OCI-LY7 (cell line): Measurements from ENCODE around the gene CDH23. TPM values are rescaled to one million over a fixed set of nuclear protein-coding genes. Genes with fewer than 3 reads are reported as not detected.

Experiments
- BruUV-seq: library from RNA; stranded (reverse); fragments of 400-500 nt; replicated peaks from 2 replicates; lab custom pipeline; 2021; lab: Mats Ljungman, UMichigan
- CTCF ChIA-PET: fragments of 300-600 bp; sonication (Branson Sonifier 250); formaldehyde crosslinking; loops from one replicate; lab custom pipeline; 2022; ENCODE audit warnings: antibody characterized with exemption; ENCODE audit not compliant: unreplicated experiment; lab: Charles Lee
- POLR2A ChIA-PET: fragments of 300-600 bp; sonication (Branson Sonifier 250); formaldehyde crosslinking; loops from one replicate; lab custom pipeline; 2022; ENCODE audit warnings: antibody characterized with exemption; lab: Charles Lee
- DNase-seq: peaks from one replicate; pipeline ENCODE4 v3.0.0-alpha.2; 2015; ENCODE audit warnings: low spot score
- H2AFZ ChIP-seq: fragments of 200-600 bp; sonication (generic), shearing (Covaris generic); 2 replicates; pipeline ENCODE4 v1.6.1; 2014; ENCODE audit warnings: mild to moderate bottlenecking, antibody characterized with exemption, low read length, moderate library complexity
- H3K27ac ChIP-seq: fragments of 200-600 bp; sonication (generic); 2 replicates; pipeline ENCODE4 v1.5.1; 2014; ENCODE audit warnings: mixed run types, low read depth, mild to moderate bottlenecking, moderate library complexity, low read length, inconsistent platforms; ENCODE audit not compliant: poor library complexity, severe bottlenecking
- H3K36me3 ChIP-seq: fragments of 200-600 bp; sonication (generic); 2 replicates; pipeline ENCODE4 v1.6.1; 2014; ENCODE audit warnings: mild to moderate bottlenecking, antibody characterized with exemption, low read length, moderate library complexity, mixed read lengths; ENCODE audit not compliant: insufficient read depth
- H3K4me1 ChIP-seq: fragments of 200-600 bp; sonication (generic); 2 replicates; pipeline ENCODE4 v1.5.1; 2014; ENCODE audit warnings: mild to moderate bottlenecking, low read length; ENCODE audit not compliant: insufficient read depth, poor library complexity, severe bottlenecking
- H3K4me2 ChIP-seq: fragments of 200-600 bp; sonication (generic); 2 replicates; pipeline ENCODE4 v1.6.1; 2014; ENCODE audit warnings: mild to moderate bottlenecking, low read length
- H3K4me3 ChIP-seq: fragments of 200-600 bp; sonication (generic); 2 replicates; pipeline ENCODE4 v1.5.1; 2014; ENCODE audit warnings: mild to moderate bottlenecking, low read depth, low read length; ENCODE audit not compliant: poor library complexity, severe bottlenecking
- H3K79me2 ChIP-seq: fragments of 200-600 bp; sonication (generic); 2 replicates; pipeline ENCODE4 v1.6.1; 2016; ENCODE audit warnings: low read depth, mild to moderate bottlenecking, low read length, moderate library complexity, mixed read lengths; ENCODE audit not compliant: insufficient read depth
- H3K9me2 ChIP-seq: fragments of 200-600 bp; sonication (generic); 2 replicates; pipeline ENCODE4 v1.6.1; 2016; ENCODE audit warnings: mild to moderate bottlenecking, low read length, mixed read lengths; ENCODE audit not compliant: insufficient read depth
- H3K9me3 ChIP-seq: fragments of 200-600 bp; sonication (generic); 2 replicates; pipeline ENCODE4 v1.6.1; 2014; ENCODE audit warnings: mild to moderate bottlenecking, mixed run types, low read length, mixed read lengths
- H4K20me1 ChIP-seq: fragments of 200-600 bp; sonication (generic); 2 replicates; pipeline ENCODE4 v1.6.1; 2014; ENCODE audit warnings: mild to moderate bottlenecking, antibody characterized with exemption, low read length, moderate library complexity, mixed read lengths; ENCODE audit not compliant: insufficient read depth
- EZH2phosphoT487 ChIP-seq: fragments of 200-600 bp; sonication (generic); IDR thresholded peaks from 2 replicates; pipeline ENCODE4 v1.6.1; 2018; ENCODE audit warnings: low read depth, borderline replicate concordance, mild to moderate bottlenecking, mixed run types, antibody characterized with exemption, low read length, moderate library complexity, mixed read lengths
- intact Hi-C: fragments of 100-400 bp; cut with micrococcal nuclease; formaldehyde crosslinking; loops from one replicate; pipeline ENCODE4 v1.10.0; 2022; ENCODE audit not compliant: unreplicated experiment
- total RNA-seq, 2 experiments: library from RNA; depleted of rRNA in 1 of 2; stranded (reverse); fragments of >200 nt in 1 of 2; shearing (Covaris generic) in 1 of 2; gene quantifications; 2 replicates each; pipeline ENCODE4 v1.2.3, GENCODE V29; 2014 to 2022
- TF ChIP-seq, protein P1 (sequence below): fragments of 200-600 bp; sonication (generic); conservative IDR thresholded peaks from 2 replicates; pipeline ENCODE4 v1.5.1; 2014; ENCODE audit warnings: mild to moderate bottlenecking, antibody characterized with exemption, low read length, moderate library complexity, mixed read lengths

CDH23 gene
- total RNA-seq, 2 experiments from 2014 or later = 0.92 to 9.9 TPM

- Histone ChIP-seq H4K20me1 (no peaks in the 10 kb centered on the region), H3K4me3 (no peak overlapping the region), H3K9me2 (no peaks in the 10 kb centered on the region), H3K36me3 (no peaks in the 10 kb centered on the region), H3K79me2 (no peaks in the 10 kb centered on the region), H2AFZ (no peak overlapping the region), H3K4me1 (peaks cover 58% of the 10 kb centered on the region), H3K27ac (no peak overlapping the region), H3K9me3 (no peaks in the 10 kb centered on the region), H3K4me2 (0 out of 2 replicates have a peak overlapping the region, but pooled peaks have one; percentile 9)
- TF ChIP-seq, protein P1, sequence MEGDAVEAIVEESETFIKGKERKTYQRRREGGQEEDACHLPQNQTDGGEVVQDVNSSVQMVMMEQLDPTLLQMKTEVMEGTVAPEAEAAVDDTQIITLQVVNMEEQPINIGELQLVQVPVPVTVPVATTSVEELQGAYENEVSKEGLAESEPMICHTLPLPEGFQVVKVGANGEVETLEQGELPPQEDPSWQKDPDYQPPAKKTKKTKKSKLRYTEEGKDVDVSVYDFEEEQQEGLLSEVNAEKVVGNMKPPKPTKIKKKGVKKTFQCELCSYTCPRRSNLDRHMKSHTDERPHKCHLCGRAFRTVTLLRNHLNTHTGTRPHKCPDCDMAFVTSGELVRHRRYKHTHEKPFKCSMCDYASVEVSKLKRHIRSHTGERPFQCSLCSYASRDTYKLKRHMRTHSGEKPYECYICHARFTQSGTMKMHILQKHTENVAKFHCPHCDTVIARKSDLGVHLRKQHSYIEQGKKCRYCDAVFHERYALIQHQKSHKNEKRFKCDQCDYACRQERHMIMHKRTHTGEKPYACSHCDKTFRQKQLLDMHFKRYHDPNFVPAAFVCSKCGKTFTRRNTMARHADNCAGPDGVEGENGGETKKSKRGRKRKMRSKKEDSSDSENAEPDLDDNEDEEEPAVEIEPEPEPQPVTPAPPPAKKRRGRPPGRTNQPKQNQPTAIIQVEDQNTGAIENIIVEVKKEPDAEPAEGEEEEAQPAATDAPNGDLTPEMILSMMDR = no peak
- TF ChIP-seq EZH2phosphoT487 = no peak
- ChIA-PET CTCF (interaction anchor here (0.6 kb wide), 1 partner anchor 8 kb away, joined by 5 read pairs; no protein-coding TSS in a partner anchor), POLR2A (interaction anchor here (1.0 kb wide), 1 partner anchor 13 kb away, joined by 3 read pairs; no protein-coding TSS in a partner anchor)
- no TSS peak for BruUV-seq
- intact Hi-C loops = no loop called here
- DNase-seq = no peak
Observed at GRCh38 chr10:71651928-71652327, 255.2 kb downstream of the CDH23 start.

DNA sequence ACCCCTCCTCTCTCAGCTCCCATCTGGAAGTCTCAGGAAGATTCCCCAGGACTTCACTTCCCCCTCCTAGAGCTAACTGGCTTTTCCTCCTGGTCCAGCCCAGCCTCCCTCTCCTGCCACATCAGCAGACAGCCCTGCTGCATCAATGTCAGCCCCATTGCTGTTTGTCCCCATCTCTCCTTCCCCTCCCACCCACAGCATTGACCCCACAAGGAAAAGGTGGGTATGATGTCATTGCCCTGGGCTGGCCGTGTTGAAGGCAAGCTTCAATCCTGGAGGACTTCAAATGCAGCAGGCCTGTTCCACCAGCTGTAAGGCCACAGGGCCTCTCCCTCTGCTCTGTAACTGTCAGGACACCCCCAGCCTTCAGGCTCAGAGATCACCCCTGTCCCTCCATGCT, 256.3 kb downstream of the CDH23 start:
- no peaks in the 10 kb centered on the region for H3K9me2 ChIP-seq
- TF ChIP-seq, protein P1 = no peak
- TF ChIP-seq EZH2phosphoT487 = no peak
- H3K27ac ChIP-seq = no peak overlapping the region
- no peaks in the 10 kb centered on the region for H3K79me2 ChIP-seq
- H4K20me1 ChIP-seq = no peaks in the 10 kb centered on the region
- H3K4me3 ChIP-seq = no peak overlapping the region
- H3K36me3 ChIP-seq = no peaks in the 10 kb centered on the region
- no TSS peak for BruUV-seq
- intact Hi-C loops = no loop called here
- H3K4me1 ChIP-seq = peaks cover 55% of the 10 kb centered on the region
- ChIA-PET CTCF (no interaction called here), POLR2A (interaction anchor here (0.6 to 0.7 kb wide), 2 partner anchors 76 to 781 kb away, joined by 3 read pairs; no protein-coding TSS in a partner anchor)
- no peak overlapping the region for H2AFZ ChIP-seq
- DNase-seq = no peak
- no peaks in the 10 kb centered on the region for H3K9me3 ChIP-seq
- H3K4me2 ChIP-seq = no peak overlapping the region

DNA sequence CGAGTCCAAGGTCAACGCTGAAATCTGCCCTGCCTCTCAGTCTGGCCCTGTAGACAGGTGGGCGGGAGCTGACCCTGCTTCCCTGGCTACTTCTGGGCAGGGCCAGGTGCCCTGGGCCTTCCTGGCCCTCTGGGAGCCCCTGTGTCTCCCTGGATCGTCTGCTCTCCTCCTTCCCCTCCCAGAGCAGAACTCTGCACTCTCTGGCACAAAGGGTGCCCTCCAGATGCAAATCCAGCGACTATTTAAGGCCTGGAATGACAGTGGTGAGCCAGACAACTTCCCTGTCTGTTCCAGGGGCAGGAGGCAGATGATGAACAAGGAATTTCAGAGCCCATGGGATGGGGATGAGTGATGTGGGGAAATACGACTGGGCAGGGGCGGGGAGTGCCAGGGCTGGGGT, 259.5 kb downstream of the CDH23 start:
- Histone ChIP-seq H3K9me2 (no peaks in the 10 kb centered on the region), H3K4me2 (no peak overlapping the region), H3K79me2 (no peaks in the 10 kb centered on the region), H3K9me3 (no peaks in the 10 kb centered on the region), H3K4me1 (peaks cover 41% of the 10 kb centered on the region), H3K36me3 (no peaks in the 10 kb centered on the region), H2AFZ (no peak overlapping the region), H3K27ac (no peak overlapping the region), H4K20me1 (no peaks in the 10 kb centered on the region), H3K4me3 (no peak overlapping the region)
- POLR2A ChIA-PET = no interaction called here
- CTCF ChIA-PET = no interaction called here
- no peak for TF ChIP-seq EZH2phosphoT487
- BruUV-seq = no TSS peak
- DNase-seq = no peak
- intact Hi-C loops = no loop called here
